Prostate gland (tissue), 2 donors: ENCODE data around the gene UBR4.

Experiments used
- CTCF ChIP-seq, 4 experiments: fragments of 200-600 bp in 2 of 4; fragments of 450-650 bp in 2 of 4; sonication (generic) in 2 of 4; IDR thresholded peaks; 1 replicate in 3 of 4; 2 replicates in 1 of 4; pipeline ENCODE4 v1.5.1; 2016 to 2019; ENCODE audit warnings: antibody characterized with exemption in 4 of 4, mild to moderate bottlenecking in 2 of 4, moderate library complexity in 2 of 4
- POLR2A ChIP-seq: fragments of 450-650 bp; IDR thresholded peaks from one replicate; pipeline ENCODE4 v1.6.1; 2016; ENCODE audit warnings: antibody characterized with exemption, mild to moderate bottlenecking
- POLR2AphosphoS5 ChIP-seq: sonication (generic); formaldehyde crosslinking; IDR thresholded peaks from one replicate; pipeline ENCODE4 v1.6.1; 2017; ENCODE audit warnings: antibody characterized with exemption

- TF ChIP-seq CTCF (IDR thresholded peaks at IDR 0.05): no peak
- no peak for TF ChIP-seq POLR2A
- no peak for TF ChIP-seq POLR2AphosphoS5
Measured at GRCh38 chr1:19044471-19044870, 165.6 kb downstream of the UBR4 start.
